ENCODE data around the gene ADAMTSL1.

- TF ChIP-seq CTCF (IDR thresholded peaks at IDR 0.05) (no peak), ZFX (IDR thresholded peaks at IDR 0.05; ENCODE audit: borderline replicate concordance) (no peak)
Observed at GRCh38 chr9:18863791-18864190, 389.8 kb downstream of the ADAMTSL1 start.

All from 22Rv1 (cell line).